Activated CD4-positive, alpha-beta T cell treated with anti-CD3 and anti-CD28 coated beads, Interleukin-2, amount 10 ng/mL, durations not matched to agents 7 days and 5 days (primary cell): ENCODE measurements around the gene GAP43. TPM values are rescaled to one million over a fixed set of nuclear protein-coding genes. Genes with fewer than 3 reads are reported as not detected.

Experiments
- CTCF ChIA-PET: fragments of 350-600 bp; sonication (Branson Sonifier 250); formaldehyde crosslinking; loops from one replicate; lab custom pipeline; 2021; ENCODE audit warnings: antibody characterized with exemption; lab: Charles Lee
- POLR2A ChIA-PET: fragments of 350-600 bp; sonication (Branson Sonifier 250); formaldehyde crosslinking; loops from one replicate; lab custom pipeline; 2021; ENCODE audit warnings: antibody characterized with exemption; lab: Charles Lee
- DNase-seq: peaks from one replicate; pipeline ENCODE4 v3.0.0-alpha.2; 2020
- H3K27ac Mint-ChIP-seq: one replicate; pipeline ENCODE4 v1.8.0; 2021; ENCODE audit warnings: mild to moderate bottlenecking, moderate library complexity, mixed read lengths
- H3K27me3 Mint-ChIP-seq: one replicate; pipeline ENCODE4 v1.8.0; 2021; ENCODE audit warnings: mixed read lengths
- H3K36me3 Mint-ChIP-seq: one replicate; pipeline ENCODE4 v1.8.0; 2021; ENCODE audit warnings: low read depth, mixed read lengths
- H3K4me1 Mint-ChIP-seq: one replicate; pipeline ENCODE4 v1.8.0; 2021; ENCODE audit warnings: mixed read lengths
- H3K4me3 Mint-ChIP-seq: one replicate; pipeline ENCODE4 v1.8.0; 2021; ENCODE audit warnings: mild to moderate bottlenecking, moderate library complexity, mixed read lengths
- H3K9me3 Mint-ChIP-seq: one replicate; pipeline ENCODE4 v1.8.0; 2021; ENCODE audit warnings: mixed read lengths
- total RNA-seq, 2 experiments: library from RNA; stranded (reverse); gene quantifications; one replicate each; pipeline ENCODE4 v1.2.3, GENCODE V29; 2021

GAP43 gene
- total RNA-seq, 2 experiments from 2014 or later: not detected

- Mint-ChIP-seq H3K9me3 (no peaks in the 10 kb centered on the region), H3K4me3 (no peak overlapping the region), H3K27me3 (peaks cover 12% of the 10 kb centered on the region), H3K36me3 (no peaks in the 10 kb centered on the region), H3K4me1 (peaks cover 5% of the 10 kb centered on the region), H3K27ac (no peak overlapping the region)
- CTCF ChIA-PET: interaction anchor here (0.6 kb wide), 1 partner anchor 44 kb away, joined by 3 read pairs; no protein-coding TSS in a partner anchor
- DNase-seq: no peak
- POLR2A ChIA-PET: no interaction called here
Measured at GRCh38 chr3:115611630-115612029, 11.7 kb upstream of the GAP43 start.

- CTCF ChIA-PET: no interaction called here
- no peaks in the 10 kb centered on the region for H3K36me3 Mint-ChIP-seq
Measured at GRCh38 chr3:115615001-115615814, 8.1 kb upstream of the GAP43 start.

GRCh38 chr3:115616461-115616860, 6.8 kb upstream of the GAP43 start:
- Mint-ChIP-seq H3K9me3 (no peaks in the 10 kb centered on the region), H3K27ac (no peak overlapping the region), H3K4me1 (peaks cover 9% of the 10 kb centered on the region), H3K36me3 (no peaks in the 10 kb centered on the region), H3K4me3 (no peak overlapping the region), H3K27me3 (peaks cover 4% of the 10 kb centered on the region)
- no peak for DNase-seq
- POLR2A ChIA-PET: no interaction called here
- CTCF ChIA-PET: no interaction called here

More at GRCh38 chr3:115615001-115615814, 8.1 kb upstream of the GAP43 start:
- no peak for DNase-seq
- Mint-ChIP-seq H3K27me3 (peaks cover 7% of the 10 kb centered on the region), H3K9me3 (no peaks in the 10 kb centered on the region), H3K4me3 (no peak overlapping the region), H3K4me1 (peaks cover 9% of the 10 kb centered on the region), H3K27ac (no peak overlapping the region)
- POLR2A ChIA-PET: no interaction called here

GRCh38 chr3:115617591-115617990, 5.7 kb upstream of the GAP43 start:
- H3K4me1 Mint-ChIP-seq: peaks cover 9% of the 10 kb centered on the region
- CTCF ChIA-PET: no interaction called here
- POLR2A ChIA-PET: no interaction called here

GRCh38 chr3:115624029-115624741, 875 bp downstream of the GAP43 start:
- no peaks in the 10 kb centered on the region for H3K36me3 Mint-ChIP-seq
- H3K4me1 Mint-ChIP-seq: peaks cover 9% of the 10 kb centered on the region
- no peak overlapping the region for H3K4me3 Mint-ChIP-seq
- POLR2A ChIA-PET: no interaction called here
- H3K9me3 Mint-ChIP-seq: no peaks in the 10 kb centered on the region
- H3K27ac Mint-ChIP-seq: no peak overlapping the region
- H3K27me3 Mint-ChIP-seq: peaks cover 42% of the 10 kb centered on the region
- CTCF ChIA-PET: interaction anchor here (0.6 kb wide), 1 partner anchor 203 kb away, joined by 5 read pairs; no protein-coding TSS in a partner anchor
- no peak for DNase-seq

More at GRCh38 chr3:115617591-115617990, 5.7 kb upstream of the GAP43 start:
- H3K9me3 Mint-ChIP-seq: no peaks in the 10 kb centered on the region
- no peak overlapping the region for H3K27ac Mint-ChIP-seq
- no peak overlapping the region for H3K4me3 Mint-ChIP-seq
- H3K36me3 Mint-ChIP-seq: no peaks in the 10 kb centered on the region
- no peak for DNase-seq
- H3K27me3 Mint-ChIP-seq: peaks cover 7% of the 10 kb centered on the region

GRCh38 chr3:115624901-115625300, 1.6 kb downstream of the GAP43 start:
- CTCF ChIA-PET: no interaction called here
- H3K4me1 Mint-ChIP-seq: peaks cover 9% of the 10 kb centered on the region
- H3K27ac Mint-ChIP-seq: no peak overlapping the region
- H3K36me3 Mint-ChIP-seq: no peaks in the 10 kb centered on the region
- DNase-seq: no peak
- peaks cover 42% of the 10 kb centered on the region for H3K27me3 Mint-ChIP-seq
- POLR2A ChIA-PET: no interaction called here
- H3K9me3 Mint-ChIP-seq: no peaks in the 10 kb centered on the region
- H3K4me3 Mint-ChIP-seq: no peak overlapping the region

- ChIA-PET POLR2A (interaction anchor here (0.6 kb wide), 1 partner anchor 141 kb away, joined by 3 read pairs; no protein-coding TSS in a partner anchor), CTCF (no interaction called here)
- Mint-ChIP-seq H3K4me3 (no peak overlapping the region), H3K4me1 (peaks cover 9% of the 10 kb centered on the region), H3K27me3 (peaks cover 46% of the 10 kb centered on the region), H3K36me3 (no peaks in the 10 kb centered on the region), H3K9me3 (no peaks in the 10 kb centered on the region), H3K27ac (no peak overlapping the region)
- no peak for DNase-seq
Measured at GRCh38 chr3:115626006-115626409, 2.7 kb downstream of the GAP43 start.

- POLR2A ChIA-PET: no interaction called here
- Mint-ChIP-seq H3K27ac (no peak overlapping the region), H3K4me3 (no peak overlapping the region)
Measured at GRCh38 chr3:115626721-115627120, 3.4 kb downstream of the GAP43 start.

GRCh38 chr3:115627180-115628074, 4.1 kb downstream of the GAP43 start:
- Mint-ChIP-seq H3K27me3 (peaks cover 43% of the 10 kb centered on the region), H3K36me3 (no peaks in the 10 kb centered on the region), H3K4me1 (peaks cover 9% of the 10 kb centered on the region), H3K9me3 (no peaks in the 10 kb centered on the region), H3K4me3 (no peak overlapping the region), H3K27ac (no peak overlapping the region)
- CTCF ChIA-PET: no interaction called here
- no peak for DNase-seq
- POLR2A ChIA-PET: no interaction called here

More at GRCh38 chr3:115626721-115627120, 3.4 kb downstream of the GAP43 start:
- DNase-seq: no peak
- peaks cover 9% of the 10 kb centered on the region for H3K4me1 Mint-ChIP-seq
- H3K27me3 Mint-ChIP-seq: peaks cover 46% of the 10 kb centered on the region
- CTCF ChIA-PET: no interaction called here
- H3K9me3 Mint-ChIP-seq: no peaks in the 10 kb centered on the region
- H3K36me3 Mint-ChIP-seq: no peaks in the 10 kb centered on the region

GRCh38 chr3:115628075-115628412, 4.7 kb downstream of the GAP43 start:
- peaks cover 9% of the 10 kb centered on the region for H3K4me1 Mint-ChIP-seq
- H3K27me3 Mint-ChIP-seq: peaks cover 38% of the 10 kb centered on the region
- no peak overlapping the region for H3K4me3 Mint-ChIP-seq
- DNase-seq: no peak
- no peaks in the 10 kb centered on the region for H3K9me3 Mint-ChIP-seq
- CTCF ChIA-PET: no interaction called here
- H3K27ac Mint-ChIP-seq: no peak overlapping the region
- H3K36me3 Mint-ChIP-seq: no peaks in the 10 kb centered on the region
- POLR2A ChIA-PET: no interaction called here

GRCh38 chr3:115630850-115631249, 7.5 kb downstream of the GAP43 start:
- Mint-ChIP-seq H3K27me3 (peaks cover 16% of the 10 kb centered on the region), H3K36me3 (no peaks in the 10 kb centered on the region), H3K4me1 (no peaks in the 10 kb centered on the region), H3K9me3 (no peaks in the 10 kb centered on the region), H3K27ac (no peak overlapping the region), H3K4me3 (no peak overlapping the region)
- ChIA-PET CTCF (no interaction called here), POLR2A (no interaction called here)
- no peak for DNase-seq

- no peak overlapping the region for H3K27ac Mint-ChIP-seq
- no peaks in the 10 kb centered on the region for H3K36me3 Mint-ChIP-seq
- H3K4me3 Mint-ChIP-seq: no peak overlapping the region
- H3K9me3 Mint-ChIP-seq: no peaks in the 10 kb centered on the region
- H3K27me3 Mint-ChIP-seq: peaks cover 6% of the 10 kb centered on the region
- no peaks in the 10 kb centered on the region for H3K4me1 Mint-ChIP-seq
- ChIA-PET POLR2A (no interaction called here), CTCF (no interaction called here)
- DNase-seq: no peak
Measured at GRCh38 chr3:115632026-115632425, 8.7 kb downstream of the GAP43 start.
